Chondrocyte (in vitro differentiated cells): ENCODE data around the gene LDLRAD4. TPM values are rescaled to one million over a fixed set of nuclear protein-coding genes. Genes with fewer than 3 reads are reported as not detected.

Experiments used
- DNase-seq: peaks from one replicate; pipeline ENCODE4 v3.0.0; 2021; ENCODE audit warnings: mixed read lengths, low spot score
- H3K27ac Mint-ChIP-seq: one replicate; pipeline ENCODE4 v1.8.0; 2021; ENCODE audit warnings: mild to moderate bottlenecking, moderate library complexity, mixed read lengths; ENCODE audit not compliant: unreplicated experiment
- H3K27me3 Mint-ChIP-seq: 2 replicates; pipeline ENCODE4 v1.8.0; 2021; ENCODE audit warnings: low read depth, mixed read lengths
- H3K36me3 Mint-ChIP-seq: 2 replicates; pipeline ENCODE4 v1.8.0; 2021; ENCODE audit warnings: low read depth, mixed read lengths
- H3K4me1 Mint-ChIP-seq: 2 replicates; pipeline ENCODE4 v1.8.0; 2021; ENCODE audit warnings: low read depth, mild to moderate bottlenecking, mixed read lengths
- H3K4me3 Mint-ChIP-seq: one replicate; pipeline ENCODE4 v1.8.0; 2021; ENCODE audit warnings: mild to moderate bottlenecking, moderate library complexity, mixed read lengths; ENCODE audit not compliant: unreplicated experiment
- H3K9me3 Mint-ChIP-seq: 2 replicates; pipeline ENCODE4 v1.8.0; 2021; ENCODE audit warnings: low read depth, mixed read lengths
- total RNA-seq: library from RNA; stranded (reverse); gene quantifications from 3 replicates; pipeline ENCODE4 v1.2.1, GENCODE V29; 2021
- TF ChIP-seq, protein P1 (sequence below): fragments of 200-600 bp; sonication (generic); IDR thresholded peaks from 2 replicates; pipeline ENCODE4 v1.5.0; 2021; ENCODE audit warnings: antibody characterized with exemption, mild to moderate bottlenecking, moderate library complexity

LDLRAD4 gene
- total RNA-seq, 1 donor from 2014 or later: 80.5 TPM

DNA sequence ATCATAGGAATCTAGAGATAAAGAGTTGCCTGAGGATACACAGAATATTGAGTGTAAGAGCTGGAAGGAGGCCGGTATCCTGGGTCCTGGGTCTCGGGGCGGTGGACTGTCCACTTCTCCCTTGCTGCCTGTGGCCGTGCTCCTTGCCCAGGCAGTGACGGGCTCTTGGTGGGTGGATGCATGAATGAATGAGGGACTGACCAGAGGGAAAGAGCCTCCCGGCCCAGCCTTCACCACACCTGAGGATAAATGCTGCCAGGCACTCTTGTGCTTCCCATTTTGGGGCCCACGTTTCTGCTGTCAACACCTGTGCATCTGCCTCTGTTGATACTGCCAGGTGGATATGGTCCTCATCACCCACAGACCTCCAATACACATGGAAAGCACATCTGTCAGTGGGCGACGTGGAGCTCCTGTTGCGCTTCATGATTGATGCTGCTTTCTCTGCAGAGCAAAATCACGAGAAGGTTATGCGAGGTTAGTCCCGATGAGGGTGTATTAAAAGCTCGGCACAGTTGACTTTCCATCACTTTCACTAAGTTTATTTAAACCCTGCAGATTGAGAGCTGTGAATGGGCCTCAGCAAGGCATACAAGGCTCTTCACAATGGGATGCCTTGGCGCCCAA, 211.4 kb downstream of the LDLRAD4 start:
- DNase-seq: no peak
- TF ChIP-seq, protein P1, sequence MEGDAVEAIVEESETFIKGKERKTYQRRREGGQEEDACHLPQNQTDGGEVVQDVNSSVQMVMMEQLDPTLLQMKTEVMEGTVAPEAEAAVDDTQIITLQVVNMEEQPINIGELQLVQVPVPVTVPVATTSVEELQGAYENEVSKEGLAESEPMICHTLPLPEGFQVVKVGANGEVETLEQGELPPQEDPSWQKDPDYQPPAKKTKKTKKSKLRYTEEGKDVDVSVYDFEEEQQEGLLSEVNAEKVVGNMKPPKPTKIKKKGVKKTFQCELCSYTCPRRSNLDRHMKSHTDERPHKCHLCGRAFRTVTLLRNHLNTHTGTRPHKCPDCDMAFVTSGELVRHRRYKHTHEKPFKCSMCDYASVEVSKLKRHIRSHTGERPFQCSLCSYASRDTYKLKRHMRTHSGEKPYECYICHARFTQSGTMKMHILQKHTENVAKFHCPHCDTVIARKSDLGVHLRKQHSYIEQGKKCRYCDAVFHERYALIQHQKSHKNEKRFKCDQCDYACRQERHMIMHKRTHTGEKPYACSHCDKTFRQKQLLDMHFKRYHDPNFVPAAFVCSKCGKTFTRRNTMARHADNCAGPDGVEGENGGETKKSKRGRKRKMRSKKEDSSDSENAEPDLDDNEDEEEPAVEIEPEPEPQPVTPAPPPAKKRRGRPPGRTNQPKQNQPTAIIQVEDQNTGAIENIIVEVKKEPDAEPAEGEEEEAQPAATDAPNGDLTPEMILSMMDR: no peak
- Mint-ChIP-seq H3K9me3 (no peaks in the 10 kb centered on the region), H3K4me3 (no peak overlapping the region), H3K27ac (no peak overlapping the region), H3K27me3 (no peaks in the 10 kb centered on the region), H3K4me1 (peaks cover 54% of the 10 kb centered on the region), H3K36me3 (peaks cover 5% of the 10 kb centered on the region)

DNA sequence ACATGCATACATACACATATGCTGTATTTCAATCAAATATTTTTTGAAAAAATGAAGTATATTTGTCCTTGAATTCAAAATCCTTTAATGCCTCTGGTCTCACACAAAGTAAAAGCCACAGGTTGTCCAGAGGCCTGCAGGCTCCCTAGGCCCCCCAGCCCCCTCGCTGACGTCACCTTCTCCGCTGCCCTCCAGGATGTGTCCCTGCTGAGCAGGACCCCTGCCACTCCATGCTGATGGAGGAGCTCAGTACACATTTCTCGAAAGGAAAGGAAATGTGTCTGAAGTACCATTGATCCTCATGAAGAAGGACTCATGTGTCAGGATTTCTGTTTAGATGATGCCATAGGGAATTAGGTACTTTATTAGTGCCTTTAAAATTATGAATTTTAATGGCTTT, 212.1 kb downstream of the LDLRAD4 start:
- no peaks in the 10 kb centered on the region for H3K9me3 Mint-ChIP-seq
- H3K4me3 Mint-ChIP-seq: no peak overlapping the region
- H3K27me3 Mint-ChIP-seq: no peaks in the 10 kb centered on the region
- no peak for DNase-seq
- no peak overlapping the region for H3K27ac Mint-ChIP-seq
- TF ChIP-seq, protein P1: no peak
- H3K4me1 Mint-ChIP-seq: peaks cover 56% of the 10 kb centered on the region
- peaks cover 5% of the 10 kb centered on the region for H3K36me3 Mint-ChIP-seq

DNA sequence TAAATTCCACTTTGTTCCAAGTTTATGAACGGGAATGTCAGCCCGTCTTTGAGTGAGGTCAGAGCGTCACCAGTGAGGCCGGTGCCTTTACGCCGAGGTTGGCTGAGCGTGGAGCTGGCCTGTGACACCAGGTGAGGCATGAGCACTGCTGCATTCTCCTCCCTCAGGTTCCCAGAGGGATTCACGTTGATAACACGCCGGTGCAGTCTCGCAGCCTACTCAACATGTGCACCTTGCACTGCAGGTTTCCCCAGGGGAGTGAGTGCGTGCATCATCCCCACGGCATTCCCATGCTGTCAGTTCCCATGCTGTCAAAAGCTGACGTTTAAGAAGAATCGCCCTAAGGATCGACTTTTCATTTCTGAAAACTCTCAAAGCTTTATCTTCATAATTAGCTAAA, 213.3 kb downstream of the LDLRAD4 start:
- Mint-ChIP-seq H3K27me3 (no peaks in the 10 kb centered on the region), H3K27ac (no peak overlapping the region), H3K4me3 (no peak overlapping the region), H3K9me3 (no peaks in the 10 kb centered on the region), H3K36me3 (peaks cover 5% of the 10 kb centered on the region), H3K4me1 (peaks cover 57% of the 10 kb centered on the region)
- no peak for DNase-seq
- TF ChIP-seq, protein P1: no peak

DNA sequence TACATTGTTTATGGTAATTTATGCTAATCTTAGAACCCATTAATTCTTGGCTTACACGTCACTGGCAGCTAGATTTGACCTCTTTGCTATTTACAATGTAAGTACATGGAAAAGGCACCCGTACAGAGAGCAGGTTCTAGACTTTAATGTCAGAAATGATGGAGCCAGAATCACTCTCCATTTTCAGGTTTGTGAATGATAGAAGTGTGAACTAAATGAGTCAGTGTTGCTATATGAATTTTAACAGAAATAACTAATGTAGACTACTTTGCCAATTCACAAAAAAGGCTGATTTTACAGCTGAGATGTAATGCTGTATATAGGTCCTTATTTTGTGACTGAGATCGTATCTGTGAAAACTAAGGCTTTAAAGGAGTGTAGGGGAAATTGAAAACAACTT, 214.6 kb downstream of the LDLRAD4 start:
- Mint-ChIP-seq H3K27ac (peak overlapping the region; percentile 30), H3K36me3 (peaks cover 5% of the 10 kb centered on the region), H3K4me1 (peaks cover 61% of the 10 kb centered on the region), H3K9me3 (no peaks in the 10 kb centered on the region), H3K4me3 (no peak overlapping the region), H3K27me3 (no peaks in the 10 kb centered on the region)
- TF ChIP-seq, protein P1: no peak
- no peak for DNase-seq

DNA sequence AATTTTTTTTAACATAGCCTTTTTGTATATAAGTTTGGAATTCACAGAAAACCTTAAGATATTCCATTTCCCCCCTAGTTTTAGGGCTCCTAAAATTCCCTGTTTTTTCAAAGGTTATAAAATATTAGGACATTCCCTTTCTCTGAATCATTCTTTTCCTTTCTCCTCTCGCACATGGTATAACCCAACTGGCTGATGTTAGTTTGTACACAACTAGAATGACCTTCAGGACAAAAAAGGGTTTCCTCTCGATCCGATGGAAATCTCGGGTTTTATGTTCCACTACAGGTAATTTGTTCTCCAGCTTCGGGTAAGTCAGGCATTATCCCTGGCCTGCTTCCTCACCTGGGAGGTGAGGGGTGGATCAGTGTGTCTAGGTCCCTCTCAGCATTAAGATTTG, 215.1 kb downstream of the LDLRAD4 start:
- H3K36me3 Mint-ChIP-seq: peaks cover 3% of the 10 kb centered on the region
- no peak overlapping the region for H3K4me3 Mint-ChIP-seq
- H3K27me3 Mint-ChIP-seq: no peaks in the 10 kb centered on the region
- no peaks in the 10 kb centered on the region for H3K9me3 Mint-ChIP-seq
- H3K4me1 Mint-ChIP-seq: peaks cover 61% of the 10 kb centered on the region
- TF ChIP-seq, protein P1: no peak
- no peak for DNase-seq
- peak overlapping the region; percentile 79 for H3K27ac Mint-ChIP-seq
